Measurements from ENCODE around the gene BNIP3. TPM values are rescaled to one million over a fixed set of nuclear protein-coding genes. Genes with fewer than 3 reads are reported as not detected.

The BNIP3 gene
- total and polyA plus RNA-seq, 4 experiments from 2014 or later, result 29.8 to 37.0 (median 32.7) TPM

DNA sequence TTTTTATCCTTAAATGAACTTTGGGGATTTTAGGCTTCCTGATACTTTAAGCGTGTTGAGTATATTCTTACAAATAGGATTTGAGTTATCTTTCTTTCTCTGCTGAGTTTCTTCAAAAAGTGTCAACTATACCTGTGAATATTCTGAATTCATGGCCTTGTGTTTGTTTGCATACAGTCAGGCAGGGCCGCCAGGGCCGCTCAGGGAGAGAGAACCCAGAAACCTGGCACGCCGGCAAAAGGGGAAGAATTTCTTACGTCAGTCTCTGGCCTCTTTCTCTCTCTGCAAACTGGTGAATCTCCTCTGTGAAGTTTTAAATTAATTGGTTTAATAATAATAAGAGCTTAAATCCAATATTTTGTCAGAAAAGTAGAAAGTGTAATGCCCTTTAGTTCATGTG is 29.3 kb upstream of the BNIP3 start:
- Histone ChIP-seq H3K9me3 (ENCODE audit: control insufficient read depth in 1 of 2, low read length in 2 of 2) (no peaks in the 10 kb centered on the region), H3K4me3 (ENCODE audit: low read length in 2 of 2) (no peak overlapping the region), H3K27ac (ENCODE audit: low read depth, low read length) (no peak overlapping the region), H3K27me3 (ENCODE audit: insufficient read depth, low read length) (no peaks in the 10 kb centered on the region), H3K4me1 (ENCODE audit: insufficient read depth, low read length) (no peaks in the 10 kb centered on the region), H3K36me3 (ENCODE audit: insufficient read depth, low read length) (no peaks in the 10 kb centered on the region)
- Mint-ChIP-seq H3K27me3 (peaks cover 7 to 19% of the 10 kb centered on the region in 2 donors), H3K4me1 (no peaks in the 10 kb centered on the region), H3K36me3 (no peaks in the 10 kb centered on the region), H3K4me3 (no peak overlapping the region), H3K9me3 (no peaks in the 10 kb centered on the region), H3K27ac (no peak overlapping the region)
- intact Hi-C loops (cut with micrococcal nuclease), result no loop called here
- ChIA-PET POLR2A (ENCODE audit: partially characterized antibody) (no interaction called here), CTCF (ENCODE audit: partially characterized antibody) (interaction anchor here (2.1 kb wide), 1 partner anchor 125 kb away, joined by 8 read pairs; no protein-coding TSS in a partner anchor)
- no peak for DNase-seq

DNA sequence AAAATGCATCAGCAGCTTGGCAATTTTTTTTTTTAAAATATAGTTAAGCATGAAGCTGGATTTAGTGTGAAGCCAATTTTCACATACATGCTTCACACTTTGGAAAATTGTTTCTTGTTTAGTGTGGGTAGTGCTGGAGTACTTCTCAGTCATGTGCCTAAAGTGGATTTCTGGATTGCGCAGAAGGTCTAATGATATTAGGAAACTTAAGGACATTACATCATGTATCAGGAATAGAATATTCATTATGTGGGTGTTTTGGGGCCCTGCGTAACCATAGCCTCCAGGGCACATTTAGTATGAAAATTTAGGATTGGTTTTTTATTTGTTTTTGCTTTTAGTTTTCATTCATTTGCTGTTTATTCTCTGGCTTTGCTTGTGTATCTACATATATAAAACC is 28.8 kb upstream of the BNIP3 start:
- POLR2A ChIA-PET (ENCODE audit: partially characterized antibody), result no interaction called here
- H3K4me3 ChIP-seq (ENCODE audit: low read length in 2 of 2), result no peak overlapping the region
- Mint-ChIP-seq H3K27me3 (peaks cover 7 to 19% of the 10 kb centered on the region in 2 donors), H3K4me3 (no peak overlapping the region), H3K27ac (no peak overlapping the region), H3K4me1 (no peaks in the 10 kb centered on the region), H3K9me3 (peaks cover 0 to 2% (median 0%) of the 10 kb centered on the region in 8 donors), H3K36me3 (no peaks in the 10 kb centered on the region)
- H3K9me3 ChIP-seq (ENCODE audit: control insufficient read depth in 1 of 2, low read length in 2 of 2), result no peaks in the 10 kb centered on the region
- intact Hi-C loops (cut with micrococcal nuclease), result no loop called here
- no peak overlapping the region for H3K27ac ChIP-seq (ENCODE audit: low read depth, low read length)
- CTCF ChIA-PET (ENCODE audit: partially characterized antibody), result interaction anchor here (0.9 to 2.1 kb wide), 2 partner anchors 9 to 125 kb away, joined by 3 to 8 read pairs; no protein-coding TSS in a partner anchor
- H3K4me1 ChIP-seq (ENCODE audit: insufficient read depth, low read length), result no peaks in the 10 kb centered on the region
- H3K36me3 ChIP-seq (ENCODE audit: insufficient read depth, low read length), result no peaks in the 10 kb centered on the region
- H3K27me3 ChIP-seq (ENCODE audit: insufficient read depth, low read length), result no peaks in the 10 kb centered on the region
- DNase-seq, result no peak

DNA sequence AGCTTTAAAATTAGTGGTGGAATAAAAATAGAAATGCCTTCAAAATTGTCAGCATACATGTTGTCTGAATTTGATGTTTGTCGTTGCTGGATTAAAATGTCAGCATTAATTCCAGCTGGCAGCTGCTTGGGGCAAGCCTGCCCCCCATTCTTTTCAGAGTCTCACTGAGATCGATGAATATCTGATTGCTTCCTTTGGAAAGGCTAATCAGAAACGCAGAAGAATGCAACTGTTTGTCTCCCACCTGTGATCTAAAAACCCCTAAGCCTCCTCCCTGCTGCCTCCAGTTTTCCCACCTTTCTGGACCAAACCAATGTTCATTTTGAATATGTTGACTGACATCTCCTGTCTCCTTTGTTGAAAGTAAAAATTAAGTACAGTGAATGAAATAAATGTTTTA is 27.9 kb upstream of the BNIP3 start:
- intact Hi-C loops (cut with micrococcal nuclease), result no loop called here
- Mint-ChIP-seq H3K4me1 (no peaks in the 10 kb centered on the region), H3K36me3 (no peaks in the 10 kb centered on the region), H3K27ac (no peak overlapping the region), H3K27me3 (peaks cover 7 to 19% of the 10 kb centered on the region in 2 donors), H3K9me3 (peaks cover 0 to 8% (median 0%) of the 10 kb centered on the region in 8 donors), H3K4me3 (no peak overlapping the region)
- H3K4me3 ChIP-seq (ENCODE audit: low read length in 2 of 2), result no peak overlapping the region
- H3K4me1 ChIP-seq (ENCODE audit: insufficient read depth, low read length), result no peaks in the 10 kb centered on the region
- ChIA-PET POLR2A (ENCODE audit: partially characterized antibody) (no interaction called here), CTCF (ENCODE audit: partially characterized antibody) (interaction anchor here (2.1 to 2.7 kb wide), 2 partner anchors 13 to 124 kb away, joined by 8 read pairs; no protein-coding TSS in a partner anchor)
- no peak overlapping the region for H3K27ac ChIP-seq (ENCODE audit: low read depth, low read length)
- no peaks in the 10 kb centered on the region for H3K27me3 ChIP-seq (ENCODE audit: insufficient read depth, low read length)
- H3K36me3 ChIP-seq (ENCODE audit: insufficient read depth, low read length), result no peaks in the 10 kb centered on the region
- no peak for DNase-seq
- H3K9me3 ChIP-seq (ENCODE audit: control insufficient read depth in 1 of 2, low read length in 2 of 2), result no peaks in the 10 kb centered on the region

DNA sequence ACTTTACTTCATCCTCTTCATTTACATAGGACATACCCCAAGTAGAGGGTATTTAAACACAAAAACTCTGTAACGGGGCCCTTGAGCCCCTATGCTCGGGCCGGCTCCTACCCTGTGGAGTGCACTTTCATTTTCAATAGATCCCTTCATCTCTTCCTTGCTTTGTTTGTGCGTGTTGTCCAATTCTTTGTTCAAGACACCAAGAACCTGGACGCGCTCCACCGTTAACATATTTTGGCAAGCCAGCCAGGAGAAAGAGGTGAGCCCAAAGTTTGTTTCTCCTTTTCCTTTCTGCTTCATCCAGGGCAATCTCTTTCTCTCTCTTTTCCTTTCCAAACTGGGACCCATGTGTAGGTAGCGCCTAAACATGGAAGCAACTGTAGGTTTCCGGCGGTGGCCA is 26.0 kb upstream of the BNIP3 start:
- ChIA-PET POLR2A (ENCODE audit: partially characterized antibody) (no interaction called here), CTCF (ENCODE audit: partially characterized antibody) (interaction anchor here (1.1 to 2.7 kb wide), 2 partner anchors 15 to 122 kb away, joined by 3 to 8 read pairs; no protein-coding TSS in a partner anchor)
- H3K4me1 Mint-ChIP-seq, result no peaks in the 10 kb centered on the region
- peaks cover 7 to 19% of the 10 kb centered on the region in 2 donors for H3K27me3 Mint-ChIP-seq
- no peaks in the 10 kb centered on the region for H3K9me3 ChIP-seq (ENCODE audit: control insufficient read depth in 1 of 2, low read length in 2 of 2)
- no peaks in the 10 kb centered on the region for H3K27me3 ChIP-seq (ENCODE audit: insufficient read depth, low read length)
- H3K27ac Mint-ChIP-seq, result no peak overlapping the region
- no peak overlapping the region for H3K4me3 ChIP-seq (ENCODE audit: low read length in 2 of 2)
- no peak overlapping the region for H3K27ac ChIP-seq (ENCODE audit: low read depth, low read length)
- intact Hi-C loops (cut with micrococcal nuclease), result no loop called here
- H3K4me3 Mint-ChIP-seq, result no peak overlapping the region
- H3K36me3 ChIP-seq (ENCODE audit: insufficient read depth, low read length), result no peaks in the 10 kb centered on the region
- no peaks in the 10 kb centered on the region for H3K4me1 ChIP-seq (ENCODE audit: insufficient read depth, low read length)
- no peaks in the 10 kb centered on the region for H3K36me3 Mint-ChIP-seq
- H3K9me3 Mint-ChIP-seq, result peaks cover 0 to 8% (median 0%) of the 10 kb centered on the region in 8 donors
- no peak for DNase-seq

DNA sequence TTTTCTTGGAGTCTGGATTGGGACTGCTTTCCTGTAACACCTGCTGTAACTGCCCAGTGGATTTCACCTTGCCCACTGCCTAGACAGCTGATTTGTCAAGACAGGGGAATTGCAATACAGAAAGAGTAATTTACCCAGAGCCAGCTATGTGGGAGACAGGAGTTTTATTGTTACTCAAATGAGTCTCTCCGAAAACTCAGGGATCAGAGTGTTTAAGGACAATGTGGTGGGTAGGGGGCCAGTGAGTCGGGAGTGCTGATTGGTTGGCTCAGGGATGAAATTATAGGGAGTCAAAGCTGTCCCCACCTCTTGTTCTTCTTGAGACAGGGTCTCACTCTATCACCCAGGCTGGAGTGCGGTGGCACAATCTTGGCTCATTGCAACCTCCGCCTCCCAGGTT is 25.2 kb upstream of the BNIP3 start:
- H3K4me1 ChIP-seq (ENCODE audit: insufficient read depth, low read length), result no peaks in the 10 kb centered on the region
- Mint-ChIP-seq H3K36me3 (no peaks in the 10 kb centered on the region), H3K27ac (no peak overlapping the region), H3K27me3 (peaks cover 7 to 19% of the 10 kb centered on the region in 2 donors), H3K4me1 (peaks cover 0 to 2% (median 0%) of the 10 kb centered on the region in 4 donors), H3K4me3 (no peak overlapping the region), H3K9me3 (peaks cover 0 to 8% (median 0%) of the 10 kb centered on the region in 8 donors)
- no peak overlapping the region for H3K4me3 ChIP-seq (ENCODE audit: low read length in 2 of 2)
- intact Hi-C loops (cut with micrococcal nuclease), result no loop called here
- POLR2A ChIA-PET (ENCODE audit: partially characterized antibody), result no interaction called here
- no peaks in the 10 kb centered on the region for H3K27me3 ChIP-seq (ENCODE audit: insufficient read depth, low read length)
- DNase-seq, result no peak
- CTCF ChIA-PET (ENCODE audit: partially characterized antibody), result interaction anchor here (1.1 kb wide), 1 partner anchor 121 kb away, joined by 3 read pairs; no protein-coding TSS in a partner anchor
- no peaks in the 10 kb centered on the region for H3K9me3 ChIP-seq (ENCODE audit: control insufficient read depth in 1 of 2, low read length in 2 of 2)
- H3K27ac ChIP-seq (ENCODE audit: low read depth, low read length), result no peak overlapping the region
- H3K36me3 ChIP-seq (ENCODE audit: insufficient read depth, low read length), result no peaks in the 10 kb centered on the region

DNA sequence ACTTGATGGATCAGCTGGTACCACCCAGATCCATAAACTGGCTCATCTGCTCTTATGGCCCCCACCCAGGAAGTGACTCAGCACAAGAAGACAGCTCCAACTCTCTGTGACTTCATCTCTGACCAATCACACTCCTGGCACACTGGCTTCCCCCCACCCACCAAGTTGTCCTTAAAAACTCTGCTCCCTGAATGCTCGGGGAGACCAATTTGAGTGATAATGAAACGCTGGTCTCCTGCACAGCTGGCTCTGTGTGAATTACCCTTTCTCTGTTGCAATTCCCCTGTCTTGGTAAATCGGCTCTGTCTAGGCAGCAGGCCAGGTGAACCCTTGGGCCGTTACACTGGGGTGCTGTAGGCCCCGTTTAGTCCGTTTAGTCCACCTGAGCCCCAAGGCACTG is 23.4 kb upstream of the BNIP3 start:
- CTCF ChIA-PET (ENCODE audit: partially characterized antibody), result interaction anchor here (1.5 kb wide), 1 partner anchor 9 kb away, joined by 3 read pairs; no protein-coding TSS in a partner anchor
- H3K27ac Mint-ChIP-seq, result no peak overlapping the region

DNA sequence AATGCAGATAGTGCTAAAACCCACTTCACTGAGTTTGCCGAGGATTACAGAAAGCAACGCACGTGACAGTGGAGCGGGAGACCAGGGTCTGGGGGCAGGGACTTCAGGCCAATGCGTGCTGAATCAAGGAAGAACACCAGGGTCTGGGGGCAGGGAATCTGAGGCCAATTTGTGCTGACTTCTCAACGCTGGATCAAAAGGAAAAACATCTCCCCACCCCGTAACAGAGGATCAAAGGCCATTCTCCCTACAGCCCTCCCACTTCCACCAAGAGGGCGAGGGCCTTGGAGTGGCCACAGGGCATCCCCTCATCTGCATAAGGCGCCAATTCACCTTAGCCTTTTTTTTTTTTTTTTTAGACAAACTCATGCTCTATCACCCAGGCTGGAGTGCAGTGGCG is 22.3 kb upstream of the BNIP3 start:
- Histone ChIP-seq H3K27me3 (ENCODE audit: insufficient read depth, low read length) (no peaks in the 10 kb centered on the region), H3K36me3 (ENCODE audit: insufficient read depth, low read length) (no peaks in the 10 kb centered on the region), H3K9me3 (ENCODE audit: control insufficient read depth in 1 of 2, low read length in 2 of 2) (no peaks in the 10 kb centered on the region), H3K4me1 (ENCODE audit: insufficient read depth, low read length) (no peaks in the 10 kb centered on the region), H3K4me3 (ENCODE audit: low read length in 2 of 2) (no peak overlapping the region), H3K27ac (ENCODE audit: low read depth, low read length) (no peak overlapping the region)
- CTCF ChIA-PET (ENCODE audit: partially characterized antibody), result interaction anchor here (0.7 to 1.5 kb wide), 2 partner anchors 10 to 80 kb away, joined by 3 read pairs; no protein-coding TSS in a partner anchor
- no peak for DNase-seq
- POLR2A ChIA-PET (ENCODE audit: partially characterized antibody), result no interaction called here
- Mint-ChIP-seq H3K4me1 (peaks cover 0 to 7% (median 1%) of the 10 kb centered on the region in 4 donors), H3K9me3 (peaks cover 0 to 9% (median 0%) of the 10 kb centered on the region in 8 donors), H3K27me3 (peaks cover 5 to 11% of the 10 kb centered on the region in 2 donors), H3K36me3 (no peaks in the 10 kb centered on the region), H3K4me3 (no peak overlapping the region), H3K27ac (no peak overlapping the region)
- intact Hi-C loops (cut with micrococcal nuclease), result no loop called here

More for the DNA sequence above, 23.4 kb upstream of the BNIP3 start:
- POLR2A ChIA-PET (ENCODE audit: partially characterized antibody), result no interaction called here
- intact Hi-C loops (cut with micrococcal nuclease), result no loop called here
- H3K36me3 Mint-ChIP-seq, result no peaks in the 10 kb centered on the region
- DNase-seq, result no peak
- no peak overlapping the region for H3K27ac ChIP-seq (ENCODE audit: low read depth, low read length)
- no peaks in the 10 kb centered on the region for H3K36me3 ChIP-seq (ENCODE audit: insufficient read depth, low read length)
- no peaks in the 10 kb centered on the region for H3K9me3 ChIP-seq (ENCODE audit: control insufficient read depth in 1 of 2, low read length in 2 of 2)
- H3K9me3 Mint-ChIP-seq, result peaks cover 0 to 8% (median 0%) of the 10 kb centered on the region in 8 donors
- H3K4me1 Mint-ChIP-seq, result peaks cover 0 to 7% (median 1%) of the 10 kb centered on the region in 4 donors
- no peaks in the 10 kb centered on the region for H3K4me1 ChIP-seq (ENCODE audit: insufficient read depth, low read length)
- H3K27me3 ChIP-seq (ENCODE audit: insufficient read depth, low read length), result no peaks in the 10 kb centered on the region
- no peak overlapping the region for H3K4me3 ChIP-seq (ENCODE audit: low read length in 2 of 2)
- peaks cover 7 to 17% of the 10 kb centered on the region in 2 donors for H3K27me3 Mint-ChIP-seq
- no peak overlapping the region for H3K4me3 Mint-ChIP-seq

Data from CD4-positive, alpha-beta memory T cell (primary cell).